Karpas-422 (cell line): ENCODE results near the gene URGCP. TPM values are rescaled to one million over a fixed set of nuclear protein-coding genes. Genes with fewer than 3 reads are reported as not detected.
"Not testable (repeated sequence)": the region's sequence is repeated elsewhere in the genome, so short reads cannot be mapped to it uniquely, and the experiment has no call there.

Experiments
- DNase-seq: peaks from one replicate; pipeline ENCODE4 v3.0.0-alpha.2; 2015
- H2AFZ ChIP-seq: fragments of 200-600 bp; sonication (generic); 2 replicates; pipeline ENCODE4 v1.6.1; 2014; ENCODE audit warnings: antibody characterized with exemption, low read length, mixed read lengths
- H3K27ac ChIP-seq: fragments of 200-600 bp; sonication (generic); 2 replicates; pipeline ENCODE4 v1.5.1; 2014; ENCODE audit warnings: mild to moderate bottlenecking, low read length, moderate library complexity
- H3K27me3 ChIP-seq: fragments of 200-600 bp; sonication (generic); 2 replicates; pipeline ENCODE4 v1.6.1; 2014; ENCODE audit warnings: low read length, mixed read lengths
- H3K36me3 ChIP-seq: fragments of 200-600 bp; sonication (generic); 2 replicates; pipeline ENCODE4 v1.6.1; 2014; ENCODE audit warnings: low read length, mixed read lengths; ENCODE audit not compliant: insufficient read depth
- H3K4me1 ChIP-seq: fragments of 200-600 bp; sonication (generic); 2 replicates; pipeline ENCODE4 v1.6.1; 2014; ENCODE audit warnings: mild to moderate bottlenecking, low read length, mixed read lengths
- H3K4me2 ChIP-seq: fragments of 200-600 bp; sonication (generic); 2 replicates; pipeline ENCODE4 v1.6.1; 2014; ENCODE audit warnings: low read length, low read depth, mild to moderate bottlenecking; ENCODE audit not compliant: poor library complexity, severe bottlenecking
- H3K4me3 ChIP-seq: fragments of 200-600 bp; sonication (generic); 2 replicates; pipeline ENCODE4 v1.5.1; 2014; ENCODE audit warnings: mild to moderate bottlenecking, antibody characterized with exemption, low read length, mixed read lengths
- H3K79me2 ChIP-seq: fragments of 200-600 bp; sonication (generic); 2 replicates; pipeline ENCODE4 v1.6.1; 2014; ENCODE audit warnings: mild to moderate bottlenecking, low read length, mixed read lengths
- H3K9ac ChIP-seq: fragments of 200-600 bp; sonication (generic); 2 replicates; pipeline ENCODE4 v1.6.0; 2014; ENCODE audit warnings: low read length
- H3K9me2 ChIP-seq: fragments of 200-600 bp; sonication (generic), shearing (Covaris generic); replicated peaks from 2 replicates; pipeline ENCODE4 v1.6.0; 2014; ENCODE audit warnings: mild to moderate bottlenecking, low read length, moderate library complexity; ENCODE audit not compliant: insufficient read depth
- H3K9me3 ChIP-seq: fragments of 300-700, 200-600 bp; sonication (generic); 2 replicates; pipeline ENCODE4 v1.6.1; 2014; ENCODE audit warnings: low read length, mixed read lengths
- H4K20me1 ChIP-seq: fragments of 200-600 bp; sonication (generic); 2 replicates; pipeline ENCODE4 v1.6.1; 2014; ENCODE audit warnings: mild to moderate bottlenecking, antibody characterized with exemption, low read length, low read depth; ENCODE audit not compliant: insufficient read depth
- total RNA-seq: library from RNA; depleted of rRNA; stranded (reverse); fragments of >200 nt; shearing (Covaris generic); gene quantifications from 2 replicates; pipeline ENCODE4 v1.2.3, GENCODE V29; 2014; ENCODE audit warnings: low replicate concordance

URGCP gene
- total RNA-seq, 1 experiment from 2014 or later, result 30.7 TPM

DNA sequence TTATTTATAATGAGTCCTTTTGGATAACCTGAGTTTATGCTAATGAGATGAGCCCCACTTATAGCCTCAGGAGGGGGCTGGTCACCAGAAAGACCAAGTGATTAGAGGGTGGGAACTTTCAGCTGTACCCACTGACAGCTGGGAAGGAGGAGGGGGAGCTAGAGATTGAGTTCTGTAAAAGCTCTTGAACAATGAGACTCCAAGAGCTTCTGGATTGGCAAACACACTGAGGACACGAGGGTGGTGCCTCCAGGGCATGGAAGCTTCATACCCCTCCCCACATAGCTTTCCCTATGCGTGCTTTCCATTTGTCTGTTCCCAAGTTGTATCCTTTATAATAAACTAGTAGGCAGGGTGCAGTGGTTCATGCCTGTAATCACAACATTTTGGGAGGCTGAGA lies 57.3 kb downstream of the URGCP start:
- no peak overlapping the region for H3K4me2 ChIP-seq
- H3K9ac ChIP-seq, result no peak overlapping the region
- no peak overlapping the region for H2AFZ ChIP-seq
- no peaks in the 10 kb centered on the region for H3K79me2 ChIP-seq
- no peak overlapping the region for H3K4me3 ChIP-seq
- no peaks in the 10 kb centered on the region for H3K9me3 ChIP-seq
- no peaks in the 10 kb centered on the region for H3K27me3 ChIP-seq
- no peaks in the 10 kb centered on the region for H3K9me2 ChIP-seq
- no peak for DNase-seq
- H3K4me1 ChIP-seq, result no peaks in the 10 kb centered on the region
- H3K27ac ChIP-seq, result no peak overlapping the region
- no peaks in the 10 kb centered on the region for H4K20me1 ChIP-seq
- H3K36me3 ChIP-seq, result no peaks in the 10 kb centered on the region

DNA sequence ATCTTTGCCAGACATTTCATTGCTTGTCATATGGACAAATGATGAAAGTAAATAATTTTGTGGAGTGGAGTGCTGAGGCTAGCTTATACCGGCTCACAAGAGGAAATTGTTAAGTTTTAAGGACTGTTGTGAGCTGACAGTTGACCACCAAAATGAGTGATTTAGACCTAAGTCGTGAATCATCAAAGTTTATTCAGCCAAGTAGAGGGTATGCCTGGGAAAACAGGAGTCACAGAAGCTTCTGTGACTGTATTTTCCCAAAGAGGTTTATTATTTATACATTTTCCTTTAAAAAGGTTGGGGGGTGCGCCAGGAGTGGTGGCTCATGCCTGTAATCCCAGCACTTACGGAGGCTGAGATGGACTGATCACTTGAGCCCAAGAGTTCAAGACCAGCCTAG lies 58.9 kb downstream of the URGCP start:
- peaks cover 8% of the 10 kb centered on the region for H3K4me1 ChIP-seq
- no peak overlapping the region for H3K27ac ChIP-seq
- H3K36me3 ChIP-seq, result no peaks in the 10 kb centered on the region

GRCh38 chr7:43844662-43845061 lies 61.7 kb downstream of the URGCP start:
- Histone ChIP-seq H3K9ac (no peak overlapping the region), H3K4me1 (peaks cover 8% of the 10 kb centered on the region), H3K4me3 (no peak overlapping the region), H3K4me2 (no peak overlapping the region), H2AFZ (no peak overlapping the region), H3K79me2 (no peaks in the 10 kb centered on the region), H3K27ac (no peak overlapping the region), H3K36me3 (no peaks in the 10 kb centered on the region), H3K9me3 (no peaks in the 10 kb centered on the region), H3K27me3 (no peaks in the 10 kb centered on the region), H3K9me2 (no peaks in the 10 kb centered on the region), H4K20me1 (no peaks in the 10 kb centered on the region)
- no peak for DNase-seq

More for the DNA sequence above, 58.9 kb downstream of the URGCP start:
- Histone ChIP-seq H3K79me2 (no peaks in the 10 kb centered on the region), H3K4me3 (no peak overlapping the region), H4K20me1 (no peaks in the 10 kb centered on the region), H3K27me3 (no peaks in the 10 kb centered on the region), H3K9me2 (no peaks in the 10 kb centered on the region), H3K9ac (no peak overlapping the region), H3K9me3 (no peaks in the 10 kb centered on the region), H2AFZ (no peak overlapping the region), H3K4me2 (no peak overlapping the region)
- DNase-seq, result no peak

GRCh38 chr7:43844257-43844656 lies 62.1 kb downstream of the URGCP start:
- Histone ChIP-seq H3K36me3 (no peaks in the 10 kb centered on the region), H3K9me2 (no peaks in the 10 kb centered on the region), H3K9ac (no peak overlapping the region), H3K4me2 (no peak overlapping the region), H3K9me3 (no peaks in the 10 kb centered on the region), H3K4me1 (peaks cover 8% of the 10 kb centered on the region), H4K20me1 (no peaks in the 10 kb centered on the region), H2AFZ (no peak overlapping the region), H3K4me3 (no peak overlapping the region), H3K79me2 (no peaks in the 10 kb centered on the region), H3K27me3 (no peaks in the 10 kb centered on the region), H3K27ac (no peak overlapping the region)
- DNase-seq, result no peak

DNA sequence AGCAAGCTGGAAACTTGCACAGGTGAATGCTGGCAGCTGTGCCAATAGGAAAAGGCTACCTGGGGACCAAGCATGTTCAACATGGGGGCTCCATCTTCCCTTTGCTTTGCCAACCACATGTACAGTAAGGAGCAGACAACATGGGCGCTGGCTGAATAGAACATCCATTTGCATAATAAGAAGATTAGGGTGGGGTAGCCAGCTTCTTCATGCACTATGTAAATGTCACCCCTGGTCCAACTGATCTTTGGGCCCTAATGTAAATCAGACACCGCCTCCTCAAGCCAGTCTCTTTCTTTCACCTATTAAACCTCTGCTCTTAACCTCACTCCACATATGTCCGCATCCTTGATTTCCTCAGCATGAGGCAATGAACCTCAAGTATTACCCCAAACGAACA lies 63.1 kb downstream of the URGCP start:
- DNase-seq, result no peak
- Histone ChIP-seq H3K9me3 (no peaks in the 10 kb centered on the region), H2AFZ (no peak overlapping the region), H3K79me2 (no peaks in the 10 kb centered on the region), H3K27me3 (no peaks in the 10 kb centered on the region), H3K9me2 (no peaks in the 10 kb centered on the region), H4K20me1 (no peaks in the 10 kb centered on the region), H3K9ac (no peak overlapping the region), H3K27ac (no peak overlapping the region), H3K36me3 (no peaks in the 10 kb centered on the region), H3K4me1 (peaks cover 11% of the 10 kb centered on the region), H3K4me3 (no peak overlapping the region), H3K4me2 (no peak overlapping the region)

DNA sequence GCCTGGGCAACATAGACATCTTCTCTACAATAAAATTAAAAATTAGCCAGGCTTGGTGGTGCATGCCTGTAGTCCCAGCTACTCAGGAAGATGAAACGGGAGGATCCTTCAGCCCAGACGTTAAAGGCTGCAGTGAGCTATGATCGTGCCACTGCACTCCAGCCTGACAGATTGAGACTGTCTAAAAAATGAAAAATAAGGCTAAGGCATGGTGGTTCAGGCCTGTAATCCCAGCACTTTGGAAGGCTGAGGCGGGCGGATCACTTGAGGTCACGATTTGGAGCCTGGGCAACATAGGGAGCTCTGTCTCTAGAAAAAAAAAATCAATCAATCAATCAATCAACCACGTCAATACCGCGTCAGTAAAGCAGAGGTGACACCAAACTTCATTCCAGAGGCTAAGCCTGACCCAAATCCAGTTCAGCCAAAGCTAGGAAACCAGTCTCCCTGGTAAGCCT lies 68.2 kb downstream of the URGCP start:
- H2AFZ ChIP-seq, result peak overlapping the region; percentile 80; the same call in 1 of the 2 replicates
- no peak overlapping the region for H3K9ac ChIP-seq
- H4K20me1 ChIP-seq, result no peaks in the 10 kb centered on the region
- H3K4me3 ChIP-seq, result no peak overlapping the region; the same call in 1 of the 2 replicates
- peak overlapping the region; percentile 58 for H3K4me2 ChIP-seq
- no peaks in the 10 kb centered on the region for H3K9me2 ChIP-seq
- H3K36me3 ChIP-seq, result no peaks in the 10 kb centered on the region
- H3K9me3 ChIP-seq, result no peaks in the 10 kb centered on the region
- H3K27ac ChIP-seq, result no peak overlapping the region
- H3K4me1 ChIP-seq, result peaks cover 17% of the 10 kb centered on the region
- no peak for DNase-seq
- H3K27me3 ChIP-seq, result no peaks in the 10 kb centered on the region
- no peaks in the 10 kb centered on the region for H3K79me2 ChIP-seq

DNA sequence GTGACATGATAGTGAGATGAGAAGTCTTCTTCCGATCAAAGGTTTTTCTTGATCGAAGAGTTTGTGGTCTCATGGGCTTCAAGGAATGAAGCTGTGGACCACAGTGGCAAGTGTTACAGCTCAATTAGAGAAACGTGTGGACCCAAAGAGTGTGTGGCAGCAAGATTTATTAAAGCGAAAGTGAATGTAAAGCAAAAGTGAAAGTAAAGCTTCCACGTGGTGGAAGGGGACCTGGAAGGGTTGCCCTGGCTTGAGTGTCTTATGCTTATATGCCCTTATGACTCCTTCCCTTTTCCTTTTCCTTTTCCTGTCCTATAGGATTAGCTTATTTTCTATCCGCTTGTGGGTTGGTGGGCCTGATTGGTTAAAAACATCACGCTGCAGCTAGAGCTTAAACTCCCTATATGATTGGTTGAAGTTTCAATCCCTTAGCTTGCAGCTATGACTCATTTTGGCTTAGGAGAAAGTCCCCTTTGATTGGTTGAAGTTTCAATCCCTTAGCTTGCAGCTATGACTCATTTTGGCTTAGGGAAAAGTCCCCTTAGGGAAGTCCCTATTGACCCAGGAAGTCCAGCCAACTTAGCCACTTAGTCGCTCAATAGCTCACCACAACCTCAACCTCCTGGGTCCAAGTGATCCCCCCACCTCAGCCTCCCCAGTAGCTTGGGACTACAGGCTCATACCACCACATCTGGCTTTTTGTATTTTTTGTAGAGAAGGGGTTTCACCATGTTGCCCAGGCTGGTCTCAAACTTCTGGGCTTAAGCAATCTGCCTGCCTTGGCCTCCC lies 71.7 kb downstream of the URGCP start:
- DNase-seq, result peak; percentile 71
- H3K9me3 ChIP-seq, result no peaks in the 10 kb centered on the region
- H4K20me1 ChIP-seq, result no peaks in the 10 kb centered on the region
- no peaks in the 10 kb centered on the region for H3K27me3 ChIP-seq
- H3K4me1 ChIP-seq, result peaks cover 13% of the 10 kb centered on the region
- peak overlapping the region; percentile 73 for H3K4me2 ChIP-seq
- peak overlapping the region; percentile 64 for H3K4me3 ChIP-seq
- no peaks in the 10 kb centered on the region for H3K9me2 ChIP-seq
- peak overlapping the region; percentile 95 for H2AFZ ChIP-seq
- H3K79me2 ChIP-seq, result no peaks in the 10 kb centered on the region
- H3K27ac ChIP-seq, result no peak overlapping the region
- H3K36me3 ChIP-seq, result no peaks in the 10 kb centered on the region
- H3K9ac ChIP-seq, result peak overlapping the region; percentile 55

DNA sequence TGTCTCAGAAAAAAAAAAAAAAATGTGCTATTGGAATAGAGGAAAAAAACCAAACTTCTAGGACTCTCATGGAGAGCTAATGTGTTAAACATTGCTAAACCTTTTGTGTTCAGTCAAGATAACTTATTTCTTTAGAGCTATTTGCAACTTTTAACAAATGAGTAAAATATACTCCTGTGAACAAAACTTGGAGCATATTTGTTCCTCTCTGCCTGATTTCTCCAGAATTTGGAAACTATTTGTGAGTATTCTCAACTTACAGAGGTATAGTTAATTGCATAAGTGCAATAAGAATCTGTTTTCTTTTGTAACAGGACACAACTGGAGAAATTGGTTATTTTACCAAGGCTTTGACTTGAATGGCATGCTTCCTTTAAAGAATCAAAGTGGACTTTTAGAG lies 75.5 kb downstream of the URGCP start:
- not testable (repeated sequence) for DNase-seq, H2AFZ ChIP-seq, H3K4me3 ChIP-seq, H3K4me2 ChIP-seq, H4K20me1 ChIP-seq, H3K9ac ChIP-seq, H3K9me3 ChIP-seq, H3K27ac ChIP-seq, H3K27me3 ChIP-seq, H3K4me1 ChIP-seq, H3K79me2 ChIP-seq, H3K36me3 ChIP-seq, H3K9me2 ChIP-seq
